A549 (cell line): ENCODE data around the gene TNS3. TPM values are rescaled to one million over a fixed set of nuclear protein-coding genes. Genes with fewer than 3 reads are reported as not detected.

Experiments used
- ATAC-seq, 2 experiments: fragments of 200-7000 bp in 1 of 2; fragments of >200 bp in 1 of 2; cut with Nextera tagmentation in 1 of 2; cut with Tn5 transposase in 1 of 2; 3 replicates each; pipeline versions ENCODE4 v1.8.0 to v1.9.1; 2018 to 2020; ENCODE audit warnings: mild to moderate bottlenecking in 1 of 2, moderate library complexity in 1 of 2
- CTCF ChIA-PET: fragments of 300-600 bp; sonication (Branson Sonifier 250); formaldehyde crosslinking; extraction: SDS; loops from one replicate; lab custom pipeline; 2021; ENCODE audit warnings: antibody characterized with exemption, inconsistent platforms; lab: Yijun Ruan, JAX
- POLR2A ChIA-PET: fragments of 350-600 bp; formaldehyde crosslinking; extraction: SDS; loops from one replicate; lab custom pipeline; 2021; ENCODE audit warnings: antibody characterized with exemption, inconsistent platforms; lab: Yijun Ruan, JAX
- DNase-seq, 2 experiments: peaks; one replicate each; pipeline versions ENCODE4 v3.0.0 to v3.0.0-alpha.2; 2011 to 2016; ENCODE audit warnings: low read depth in 1 of 2, low spot score in 1 of 2
- FAIRE-seq: peaks from 2 replicates; lab custom pipeline; 2011; peaks lifted over from hg19 to GRCh38; lab: Jason Lieb, UNC
- H3K27ac ChIP-seq, 2 experiments: fragments of >200 bp; sonication (Bioruptor Twin); formaldehyde crosslinking; 3 replicates each; pipeline ENCODE4 v1.5.1; 2016 to 2017
- H3K4me1 ChIP-seq: fragments of >200 bp; sonication (Bioruptor Twin); formaldehyde crosslinking; 3 replicates; pipeline ENCODE4 v1.6.1; 2016
- H3K4me2 ChIP-seq: fragments of >200 bp; sonication (Bioruptor Twin); formaldehyde crosslinking; 3 replicates; pipeline ENCODE4 v1.6.1; 2016
- H3K4me3 ChIP-seq: fragments of >200 bp; sonication (Bioruptor Twin); formaldehyde crosslinking; 3 replicates; pipeline ENCODE4 v1.5.1; 2016
- H3K9me3 ChIP-seq: fragments of >200 bp; sonication (Bioruptor Twin); formaldehyde crosslinking; 3 replicates; pipeline ENCODE4 v1.6.1; 2016
- CBX2 ChIP-seq: fragments of 200-600 bp; sonication (generic); IDR thresholded peaks from 2 replicates; pipeline ENCODE4 v1.6.1; 2016; ENCODE audit warnings: low read depth, mild to moderate bottlenecking, borderline replicate concordance
- CEBPB ChIP-seq, 2 experiments: fragments of >200 bp in 1 of 2; sonication (Bioruptor Twin) in 1 of 2; formaldehyde crosslinking in 1 of 2; IDR thresholded peaks; 2 replicates each; pipeline ENCODE4 v1.6.1; 2012 to 2016
- FOSB ChIP-seq: fragments of 250-450 bp; sonication (Bioruptor Pico); IDR thresholded peaks from 2 replicates; pipeline ENCODE4 v1.5.0; 2020; ENCODE audit warnings: mild to moderate bottlenecking, moderate library complexity
- FOSL2 ChIP-seq, 2 experiments: fragments of 450-650 bp in 1 of 2; fragments of >200 bp in 1 of 2; sonication (Bioruptor Twin) in 1 of 2; formaldehyde crosslinking; IDR thresholded peaks; 2 replicates each; pipeline versions ENCODE4 v1.5.0 to v1.6.1; 2016 to 2020; ENCODE audit warnings: mild to moderate bottlenecking in 1 of 2, moderate library complexity in 1 of 2
- HOXA7 ChIP-seq: fragments of 250-450 bp; sonication (Bioruptor Pico); IDR thresholded peaks from 2 replicates; pipeline ENCODE4 v1.5.0; 2020; ENCODE audit warnings: mild to moderate bottlenecking, moderate library complexity
- HOXB5 ChIP-seq: fragments of 250-450 bp; sonication (Bioruptor Pico); IDR thresholded peaks from 2 replicates; pipeline ENCODE4 v1.5.0; 2020; ENCODE audit warnings: mild to moderate bottlenecking, moderate library complexity
- JUNB ChIP-seq: fragments of >200 bp; sonication (Bioruptor Twin); formaldehyde crosslinking; IDR thresholded peaks from 2 replicates; pipeline ENCODE4 v1.6.1; 2016
- MAX ChIP-seq: IDR thresholded peaks from 2 replicates; pipeline ENCODE4 v1.6.1; 2012
- NFE2L2 ChIP-seq: fragments of 150-350 bp; conservative IDR thresholded peaks from 2 replicates; pipeline ENCODE4 v1.6.1; 2014; ENCODE audit warnings: low read length
- POLR2AphosphoS2 ChIP-seq: conservative IDR thresholded peaks from 2 replicates; pipeline ENCODE4 v1.6.1; 2012; ENCODE audit warnings: low read length, improper control_type of control experiment, inconsistent platforms
- RARB ChIP-seq: fragments of 250-450 bp; sonication (Bioruptor Pico); IDR thresholded peaks from 2 replicates; pipeline ENCODE4 v1.8.0; 2021; ENCODE audit warnings: mild to moderate bottlenecking, moderate library complexity
- REST ChIP-seq: fragments of 200-600 bp; sonication (generic); IDR thresholded peaks from 2 replicates; pipeline ENCODE4 v1.6.1; 2016; ENCODE audit warnings: antibody characterized with exemption, mild to moderate bottlenecking, moderate library complexity
- RFX5 ChIP-seq: fragments of 450-650 bp; IDR thresholded peaks from 2 replicates; pipeline ENCODE4 v1.7.1; 2014; ENCODE audit warnings: antibody characterized with exemption, mild to moderate bottlenecking, moderate library complexity
- SMC3 ChIP-seq: fragments of >200 bp; sonication (Bioruptor Twin); formaldehyde crosslinking; IDR thresholded peaks from 3 replicates; pipeline ENCODE4 v1.6.1; 2018; ENCODE audit warnings: inconsistent platforms
- WGBS: methylation state at CpG from one replicate; pipeline ENCODE4 v1.1.6; 2017; ENCODE audit errors: missing lambda C conversion rate; 5-methylcytosine and 5-hydroxymethylcytosine counted together
- polyA plus RNA-seq, 4 experiments: library from polyadenylated mRNA; depleted of rRNA in 3 of 4; stranded (reverse); fragments of >200 nt; fragmentation: RNase III in 1 of 4; extraction: RNeasy Plus Mini Kit Qiagen cat#74134 plus additional on column Dnase treatment in 1 of 4; gene quantifications; 2 replicates in 3 of 4; 3 replicates in 1 of 4; pipeline ENCODE4 v1.2.3, GENCODE V29; 2011 to 2017
- TF ChIP-seq, protein P1 (sequence below): IDR thresholded peaks from 2 replicates; pipeline ENCODE4 v1.6.1; 2012; ENCODE audit warnings: low read depth, borderline replicate concordance
- TF ChIP-seq, protein P2 (sequence below): fragments of >200 bp; sonication (Bioruptor Twin); formaldehyde crosslinking; IDR thresholded peaks from 3 replicates; pipeline ENCODE4 v1.5.1; 2016

TNS3 gene
- polyA plus RNA-seq, 2 of the 4 experiments (the other 2 are of a cell fraction), result 107 to 134 TPM

GRCh38 chr7:47557694-47558670 is 23.9 kb downstream of the TNS3 start (continued):
- TF ChIP-seq CBX2, result no peak
- TF ChIP-seq MAX, result peak; percentile 84
- TF ChIP-seq POLR2AphosphoS2, result peak; percentile 79; the same call in 1 of the 2 replicates
- TF ChIP-seq NFE2L2, result no peak

DNA sequence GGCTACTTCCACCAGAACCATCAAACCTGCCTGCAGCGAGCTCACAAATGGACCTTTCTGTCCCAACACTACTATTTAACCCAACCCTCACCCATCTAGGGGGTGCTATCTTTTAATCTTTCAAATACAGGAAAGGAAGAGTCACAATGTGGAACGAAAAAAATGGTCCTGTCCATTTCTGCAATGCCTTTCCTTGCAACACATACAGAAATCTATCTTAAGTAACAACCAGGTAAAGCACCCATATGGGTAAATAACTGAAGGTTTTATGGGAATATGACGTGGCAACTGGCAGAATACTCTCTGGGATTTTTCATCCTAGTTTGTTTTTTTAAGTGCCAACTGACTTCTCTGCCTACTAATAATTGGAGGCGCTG is 24.6 kb downstream of the TNS3 start:
- FAIRE-seq (no peak), ATAC-seq (peak; percentile 4 to 6; a peak in 4 of 6 replicates), DNase-seq (no peak)
- TF ChIP-seq JUNB, result no peak
- no peak for TF ChIP-seq RFX5
- TF ChIP-seq SMC3, result 0 out of 3 replicates have a peak, but pooled peaks have one; percentile 11
- TF ChIP-seq HOXA7, result 0 out of 2 replicates have a peak, but pooled peaks have one; percentile 43
- TF ChIP-seq CEBPB (IDR thresholded peaks at IDR 0.05), result peak in 1 of 2 experiments; percentile 49; a peak in 2 of 4 replicates
- TF ChIP-seq, protein P1, sequence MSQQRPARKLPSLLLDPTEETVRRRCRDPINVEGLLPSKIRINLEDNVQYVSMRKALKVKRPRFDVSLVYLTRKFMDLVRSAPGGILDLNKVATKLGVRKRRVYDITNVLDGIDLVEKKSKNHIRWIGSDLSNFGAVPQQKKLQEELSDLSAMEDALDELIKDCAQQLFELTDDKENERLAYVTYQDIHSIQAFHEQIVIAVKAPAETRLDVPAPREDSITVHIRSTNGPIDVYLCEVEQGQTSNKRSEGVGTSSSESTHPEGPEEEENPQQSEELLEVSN, result no peak
- TF ChIP-seq FOSB (CRISPR knock-in tag), result peak; percentile 75
- TF ChIP-seq, protein P2, sequence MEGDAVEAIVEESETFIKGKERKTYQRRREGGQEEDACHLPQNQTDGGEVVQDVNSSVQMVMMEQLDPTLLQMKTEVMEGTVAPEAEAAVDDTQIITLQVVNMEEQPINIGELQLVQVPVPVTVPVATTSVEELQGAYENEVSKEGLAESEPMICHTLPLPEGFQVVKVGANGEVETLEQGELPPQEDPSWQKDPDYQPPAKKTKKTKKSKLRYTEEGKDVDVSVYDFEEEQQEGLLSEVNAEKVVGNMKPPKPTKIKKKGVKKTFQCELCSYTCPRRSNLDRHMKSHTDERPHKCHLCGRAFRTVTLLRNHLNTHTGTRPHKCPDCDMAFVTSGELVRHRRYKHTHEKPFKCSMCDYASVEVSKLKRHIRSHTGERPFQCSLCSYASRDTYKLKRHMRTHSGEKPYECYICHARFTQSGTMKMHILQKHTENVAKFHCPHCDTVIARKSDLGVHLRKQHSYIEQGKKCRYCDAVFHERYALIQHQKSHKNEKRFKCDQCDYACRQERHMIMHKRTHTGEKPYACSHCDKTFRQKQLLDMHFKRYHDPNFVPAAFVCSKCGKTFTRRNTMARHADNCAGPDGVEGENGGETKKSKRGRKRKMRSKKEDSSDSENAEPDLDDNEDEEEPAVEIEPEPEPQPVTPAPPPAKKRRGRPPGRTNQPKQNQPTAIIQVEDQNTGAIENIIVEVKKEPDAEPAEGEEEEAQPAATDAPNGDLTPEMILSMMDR, result no peak
- peak; percentile 46; the same call in 1 of the 2 replicates for TF ChIP-seq RARB (CRISPR knock-in tag)
- TF ChIP-seq HOXB5, result no peak
- WGBS, result 43% methylated on average over 4 of the region's 4 CpGs
- H3K4me3 ChIP-seq, result no peak overlapping the region
- peaks cover 88% of the 10 kb centered on the region for H3K4me1 ChIP-seq
- H3K9me3 ChIP-seq, result no peaks in the 10 kb centered on the region
- CTCF ChIA-PET, result interaction anchor here (0.9 to 3.6 kb wide), 2 partner anchors 11 to 262 kb away, joined by 3 to 19 read pairs; no protein-coding TSS in a partner anchor
- peak overlapping the region; percentile 58 for H3K4me2 ChIP-seq
- peak overlapping the region; percentile 74 to 84 for H3K27ac ChIP-seq
- POLR2A ChIA-PET, result no interaction called here

- peak overlapping the region; percentile 74 to 84 for H3K27ac ChIP-seq
- WGBS, result 77% methylated on average over 13 of the region's 13 CpGs
- H3K4me2 ChIP-seq, result peak overlapping the region; percentile 58
- peak; percentile 22; the same call in 1 of the 2 replicates for TF ChIP-seq MAX
- no peak for TF ChIP-seq REST
- no peak for TF ChIP-seq FOSL2 (IDR thresholded peaks at IDR 0.05)
- 0 out of 2 replicates have a peak, but pooled peaks have one; percentile 2 for TF ChIP-seq FOSL2 (CRISPR knock-in tag; IDR thresholded peaks at IDR 0.05)
- peaks cover 88% of the 10 kb centered on the region for H3K4me1 ChIP-seq
- no peak overlapping the region for H3K4me3 ChIP-seq
- no peaks in the 10 kb centered on the region for H3K9me3 ChIP-seq
- ATAC-seq (peak; percentile 16 to 17; a peak in 4 of 6 replicates), FAIRE-seq (no peak), DNase-seq (no peak)
- POLR2A ChIA-PET, result interaction anchor here (1.0 kb wide), 1 partner anchor 25 kb away, joined by 3 read pairs; no protein-coding TSS in a partner anchor
- CTCF ChIA-PET, result interaction anchor here (0.6 to 3.6 kb wide), 3 partner anchors 10 to 262 kb away, joined by 3 to 19 read pairs (median 4); no protein-coding TSS in a partner anchor
These were observed 25.3 kb downstream of the TNS3 start for GRCh38 chr7:47556511-47557180.
